Keratinocyte (primary cell): ENCODE measurements around the gene RUNX1. TPM values are rescaled to one million over a fixed set of nuclear protein-coding genes. Genes with fewer than 3 reads are reported as not detected.

ENCODE experiments used
- DNase-seq: peaks from one replicate; pipeline ENCODE4 v3.0.0-alpha.2; 2011; ENCODE audit warnings: low read depth, missing footprints, low spot score
- FAIRE-seq: peaks from 2 replicates; lab custom pipeline; 2011; peaks lifted over from hg19 to GRCh38; lab: Jason Lieb, UNC
- H2AFZ ChIP-seq: 2 replicates; pipeline ENCODE4 v1.6.0; 2012; ENCODE audit warnings: low read length, control low read depth, inconsistent platforms; ENCODE audit not compliant: control insufficient read depth
- H3K27ac ChIP-seq: 2 replicates; pipeline ENCODE4 v1.5.1; 2011; ENCODE audit warnings: low read length; ENCODE audit not compliant: control insufficient read depth, insufficient read depth
- H3K27me3 ChIP-seq: 3 replicates; pipeline ENCODE4 v1.6.0; 2011; ENCODE audit warnings: low read length; ENCODE audit not compliant: control insufficient read depth, insufficient read depth; ENCODE audit errors: extremely low read depth
- H3K36me3 ChIP-seq, 2 experiments: 2 replicates in 1 of 2; 3 replicates in 1 of 2; pipeline ENCODE4 v1.5.1; 2011; ENCODE audit warnings: low read length in 2 of 2, mild to moderate bottlenecking in 1 of 2; ENCODE audit not compliant: control insufficient read depth in 2 of 2, insufficient read depth in 2 of 2; ENCODE audit errors: extremely low read depth in 1 of 2
- H3K4me1 ChIP-seq: 3 replicates; pipeline ENCODE4 v1.5.1; 2011; ENCODE audit warnings: low read length; ENCODE audit not compliant: control insufficient read depth, insufficient read depth; ENCODE audit errors: extremely low read depth
- H3K4me2 ChIP-seq: 3 replicates; pipeline ENCODE4 v1.6.0; 2011; ENCODE audit warnings: low read depth, low read length; ENCODE audit not compliant: control insufficient read depth, insufficient read depth; ENCODE audit errors: extremely low read depth
- H3K4me3 ChIP-seq, 3 experiments: fragments of 200-600 bp in 1 of 3; sonication (generic) in 1 of 3; 2 replicates in 2 of 3; 3 replicates in 1 of 3; pipeline ENCODE4 v1.5.1; 2011 to 2016; ENCODE audit warnings: low read length in 3 of 3, mild to moderate bottlenecking in 3 of 3, control low read depth in 2 of 3, inconsistent platforms in 1 of 3, low read depth in 1 of 3, mixed read lengths in 1 of 3, mixed run types in 1 of 3, moderate library complexity in 1 of 3; ENCODE audit not compliant: control insufficient read depth in 2 of 3, insufficient read depth in 2 of 3; ENCODE audit errors: extremely low read depth in 1 of 3
- H3K79me2 ChIP-seq: 2 replicates; pipeline ENCODE4 v1.6.0; 2012; ENCODE audit warnings: low read length; ENCODE audit not compliant: control insufficient read depth, insufficient read depth
- H3K9ac ChIP-seq: 3 replicates; pipeline ENCODE4 v1.6.0; 2011; ENCODE audit warnings: low read length; ENCODE audit not compliant: control insufficient read depth, insufficient read depth; ENCODE audit errors: extremely low read depth
- H3K9me1 ChIP-seq: 3 replicates; pipeline ENCODE4 v1.6.0; 2011; ENCODE audit warnings: low read length; ENCODE audit not compliant: control insufficient read depth, insufficient read depth; ENCODE audit errors: extremely low read depth
- H3K9me3 ChIP-seq: 2 replicates; pipeline ENCODE4 v1.5.1; 2012; ENCODE audit warnings: low read depth, low read length; ENCODE audit not compliant: control insufficient read depth
- H4K20me1 ChIP-seq: 3 replicates; pipeline ENCODE4 v1.6.0; 2011; ENCODE audit warnings: low read length; ENCODE audit not compliant: control insufficient read depth, insufficient read depth; ENCODE audit errors: extremely low read depth
- EZH2 ChIP-seq: IDR thresholded peaks from one replicate; pipeline ENCODE4 v1.6.1; 2012; ENCODE audit warnings: inconsistent platforms, mild to moderate bottlenecking, low read length, moderate library complexity
- dilution Hi-C: fragments of 300-500 bp; cut with MboI; formaldehyde crosslinking; loops from one replicate; pipeline ENCODE4 v1.7.0; 2020; ENCODE audit warnings: low sequenced_read_pairs; ENCODE audit not compliant: extremely low pct_ligation_motif_present
- polyA plus RNA-seq, 5 experiments: library from polyadenylated mRNA; depleted of rRNA in 3 of 5; stranded (reverse) in 3 of 5; stranded (forward) in 1 of 5; unstranded in 1 of 5; fragments of >200 nt; gene quantifications; 1 replicate in 1 of 5; 2 replicates in 3 of 5; 3 replicates in 1 of 5; pipeline versions ENCODE4 v1.2.1 to v1.2.3, GENCODE V29; 2011 to 2012; ENCODE audit warnings: missing spikeins in 2 of 5, low read depth in 1 of 5, low replicate concordance in 1 of 5
- TF ChIP-seq, protein P1 (sequence below), 3 experiments: IDR thresholded peaks in 1 of 3; conservative IDR thresholded peaks in 1 of 3; optimal IDR thresholded peaks in 1 of 3; 2 replicates in 2 of 3; 3 replicates in 1 of 3; pipeline versions ENCODE3 to v1.5.1; 2011; ENCODE audit warnings: low read length in 3 of 3, mild to moderate bottlenecking in 3 of 3, moderate library complexity in 2 of 3, control low read depth in 1 of 3, inconsistent platforms in 1 of 3; ENCODE audit not compliant: insufficient read depth in 2 of 3; ENCODE audit errors: extremely low read depth in 1 of 3

Gene RUNX1
- polyA plus RNA-seq, 1 donor (not counting 4 experiments of a cell fraction or from before 2014, with no cell fraction given), result 44.9 TPM

DNA sequence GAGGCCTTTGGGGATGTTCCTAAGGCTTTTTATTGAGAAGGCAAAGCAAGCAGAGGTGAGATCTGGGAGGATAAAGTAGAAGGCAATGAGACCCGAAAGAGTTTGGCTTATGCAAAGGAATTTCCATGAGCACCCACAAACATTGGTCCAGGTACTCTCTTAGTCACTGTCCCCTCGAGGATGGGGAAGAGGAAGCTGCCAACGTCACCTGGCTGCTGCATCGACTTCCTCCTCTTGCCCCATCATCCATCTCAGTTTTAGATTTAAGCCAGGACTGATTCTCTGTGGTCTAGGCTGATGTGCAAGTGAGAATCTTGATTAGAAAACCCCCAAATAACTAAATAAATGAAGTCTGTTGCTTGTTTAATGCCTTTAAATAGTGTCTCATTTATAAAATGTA is 28.7 kb downstream of the RUNX1 start:
- H3K27me3 ChIP-seq, result no peaks in the 10 kb centered on the region
- dilution Hi-C loops, result no loop called here
- H4K20me1 ChIP-seq, result no peaks in the 10 kb centered on the region
- H3K4me2 ChIP-seq, result no peak overlapping the region
- no peak for DNase-seq
- no peak overlapping the region for H2AFZ ChIP-seq
- peaks cover 16% of the 10 kb centered on the region for H3K4me1 ChIP-seq
- H3K27ac ChIP-seq, result no peak overlapping the region
- H3K9ac ChIP-seq, result no peak overlapping the region
- H3K36me3 ChIP-seq, result no peaks in the 10 kb centered on the region
- TF ChIP-seq, protein P1, sequence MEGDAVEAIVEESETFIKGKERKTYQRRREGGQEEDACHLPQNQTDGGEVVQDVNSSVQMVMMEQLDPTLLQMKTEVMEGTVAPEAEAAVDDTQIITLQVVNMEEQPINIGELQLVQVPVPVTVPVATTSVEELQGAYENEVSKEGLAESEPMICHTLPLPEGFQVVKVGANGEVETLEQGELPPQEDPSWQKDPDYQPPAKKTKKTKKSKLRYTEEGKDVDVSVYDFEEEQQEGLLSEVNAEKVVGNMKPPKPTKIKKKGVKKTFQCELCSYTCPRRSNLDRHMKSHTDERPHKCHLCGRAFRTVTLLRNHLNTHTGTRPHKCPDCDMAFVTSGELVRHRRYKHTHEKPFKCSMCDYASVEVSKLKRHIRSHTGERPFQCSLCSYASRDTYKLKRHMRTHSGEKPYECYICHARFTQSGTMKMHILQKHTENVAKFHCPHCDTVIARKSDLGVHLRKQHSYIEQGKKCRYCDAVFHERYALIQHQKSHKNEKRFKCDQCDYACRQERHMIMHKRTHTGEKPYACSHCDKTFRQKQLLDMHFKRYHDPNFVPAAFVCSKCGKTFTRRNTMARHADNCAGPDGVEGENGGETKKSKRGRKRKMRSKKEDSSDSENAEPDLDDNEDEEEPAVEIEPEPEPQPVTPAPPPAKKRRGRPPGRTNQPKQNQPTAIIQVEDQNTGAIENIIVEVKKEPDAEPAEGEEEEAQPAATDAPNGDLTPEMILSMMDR (optimal IDR thresholded peaks at IDR 0.05 in 1 of 3, IDR thresholded peaks at IDR 0.05 in 1 of 3, conservative IDR thresholded peaks at IDR 0.05 in 1 of 3; ENCODE audit: extremely low read depth in 1 of 3, insufficient read depth in 2 of 3, low read length in 3 of 3), result no peak
- FAIRE-seq, result no peak
- no peaks in the 10 kb centered on the region for H3K9me3 ChIP-seq
- no peaks in the 10 kb centered on the region for H3K79me2 ChIP-seq
- no peak overlapping the region for H3K4me3 ChIP-seq
- H3K9me1 ChIP-seq, result no peaks in the 10 kb centered on the region

DNA sequence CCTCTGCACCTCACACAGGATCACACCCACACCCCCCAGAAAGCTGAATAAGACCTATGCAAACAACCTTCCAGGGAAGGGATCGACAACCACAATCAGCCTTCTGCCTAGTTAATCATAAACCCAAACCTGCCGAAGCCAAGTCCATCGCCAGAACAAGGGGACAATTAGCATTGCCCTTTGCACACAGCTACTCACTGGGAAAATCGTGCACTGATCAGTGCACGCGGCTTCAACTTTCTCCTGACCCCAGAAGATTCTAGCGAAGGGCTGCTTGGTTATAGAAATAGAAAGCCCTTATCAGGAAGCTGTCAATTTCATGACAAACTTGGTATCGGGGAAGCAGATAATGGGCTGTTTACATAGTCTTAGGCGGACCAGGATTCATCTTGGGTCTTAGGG is 29.5 kb downstream of the RUNX1 start:
- DNase-seq, result no peak
- no peaks in the 10 kb centered on the region for H3K9me1 ChIP-seq
- no peak overlapping the region for H2AFZ ChIP-seq
- dilution Hi-C loops, result no loop called here
- no peaks in the 10 kb centered on the region for H3K36me3 ChIP-seq
- no peak overlapping the region for H3K4me2 ChIP-seq
- H3K4me3 ChIP-seq, result no peak overlapping the region
- no peaks in the 10 kb centered on the region for H3K9me3 ChIP-seq
- no peaks in the 10 kb centered on the region for H3K79me2 ChIP-seq
- H3K4me1 ChIP-seq, result peaks cover 16% of the 10 kb centered on the region
- H4K20me1 ChIP-seq, result no peaks in the 10 kb centered on the region
- no peaks in the 10 kb centered on the region for H3K27me3 ChIP-seq
- H3K27ac ChIP-seq, result no peak overlapping the region
- no peak overlapping the region for H3K9ac ChIP-seq
- no peak for FAIRE-seq
- TF ChIP-seq, protein P1 (optimal IDR thresholded peaks at IDR 0.05 in 1 of 3, IDR thresholded peaks at IDR 0.05 in 1 of 3, conservative IDR thresholded peaks at IDR 0.05 in 1 of 3; ENCODE audit: extremely low read depth in 1 of 3, insufficient read depth in 2 of 3, low read length in 3 of 3), result no peak
- no peak for TF ChIP-seq EZH2
